Effector memory CD4-positive, alpha-beta T cell (primary cell): ENCODE data around the gene NOTCH2.
A peak's percentile ranks its signal among the peaks of the same experiment; 100 is the strongest.
"Not testable (repeated sequence)": the region's sequence is repeated elsewhere in the genome, so short reads cannot be mapped to it uniquely, and the experiment has no call there.

Experiments used
- DNase-seq, 3 donors: peaks; one replicate each; pipeline ENCODE4 v3.0.0-alpha.2; 2020
- H3K27ac ChIP-seq: 2 replicates; pipeline ENCODE4 v1.7.0; 2013; ENCODE audit warnings: mild to moderate bottlenecking, low read length, moderate library complexity; ENCODE audit not compliant: insufficient read depth, poor library complexity, severe bottlenecking
- H3K27me3 ChIP-seq: replicated peaks from 2 replicates; pipeline ENCODE4 v1.7.0; 2013; ENCODE audit warnings: mild to moderate bottlenecking, low read length; ENCODE audit not compliant: insufficient read depth, control insufficient read depth, poor library complexity, severe bottlenecking
- H3K36me3 ChIP-seq: 2 replicates; pipeline ENCODE4 v1.7.0; 2013; ENCODE audit warnings: mild to moderate bottlenecking, low read length, moderate library complexity; ENCODE audit not compliant: control insufficient read depth, insufficient read depth
- H3K4me1 ChIP-seq: 2 replicates; pipeline ENCODE4 v1.7.0; 2013; ENCODE audit warnings: low read length, mild to moderate bottlenecking; ENCODE audit not compliant: control insufficient read depth, insufficient read depth, poor library complexity, severe bottlenecking
- H3K4me3 ChIP-seq: 2 replicates; pipeline ENCODE4 v1.7.0; 2013; ENCODE audit warnings: low read length, low read depth, mild to moderate bottlenecking; ENCODE audit not compliant: insufficient read depth, poor library complexity, severe bottlenecking
- H3K9me3 ChIP-seq: 2 replicates; pipeline ENCODE4 v1.7.0; 2013; ENCODE audit warnings: mild to moderate bottlenecking, low read length, moderate library complexity; ENCODE audit not compliant: control insufficient read depth

Gene NOTCH2

DNA sequence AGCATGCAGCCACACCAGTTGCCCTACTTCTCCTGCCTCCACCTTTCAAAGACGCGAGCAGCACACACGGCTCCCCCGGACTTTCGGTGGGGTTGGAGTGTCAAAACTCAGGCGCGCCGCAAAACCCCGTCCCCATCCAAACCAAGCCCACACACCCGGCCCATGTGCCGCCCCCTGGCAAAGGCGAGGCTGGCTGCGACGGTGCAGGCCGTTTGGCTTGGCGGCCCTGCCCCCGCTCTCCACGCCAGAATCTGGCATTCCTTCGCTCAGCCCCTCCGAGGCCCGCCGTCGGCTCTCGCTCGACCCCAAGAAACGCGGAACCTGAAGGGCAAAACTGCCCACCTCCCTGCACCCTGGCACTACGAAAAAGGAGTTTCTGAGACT lies 787 bp downstream of the NOTCH2 start:
- H3K27ac ChIP-seq, H3K36me3 ChIP-seq, H3K27me3 ChIP-seq, H3K9me3 ChIP-seq, H3K4me1 ChIP-seq: not testable (repeated sequence)
- DNase-seq: peak in 2 of 3 donors; percentile 1 to 5
- peak overlapping the region; percentile 42 for H3K4me3 ChIP-seq

DNA sequence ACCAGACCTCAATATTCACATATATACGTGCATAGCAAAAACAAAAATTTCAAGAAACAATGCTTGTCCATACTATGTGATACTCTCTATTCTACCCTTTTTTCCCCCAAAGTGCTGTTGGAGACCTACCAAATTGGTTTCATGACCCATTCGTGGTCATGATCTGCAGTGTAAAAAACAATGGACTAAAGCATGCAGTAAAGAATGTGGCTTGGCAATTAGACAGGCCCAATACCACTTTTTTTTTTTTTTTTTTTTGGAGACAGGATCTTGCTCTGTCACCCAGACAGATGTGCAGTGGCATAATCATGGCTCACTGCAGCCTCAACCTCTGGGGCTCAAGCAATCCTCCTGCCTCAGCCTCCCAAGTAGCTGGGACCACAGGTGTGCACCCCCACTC lies 21.3 kb downstream of the NOTCH2 start:
- not testable (repeated sequence) for H3K9me3 ChIP-seq, DNase-seq, H3K27ac ChIP-seq, H3K27me3 ChIP-seq, H3K4me1 ChIP-seq, H3K4me3 ChIP-seq, H3K36me3 ChIP-seq

DNA sequence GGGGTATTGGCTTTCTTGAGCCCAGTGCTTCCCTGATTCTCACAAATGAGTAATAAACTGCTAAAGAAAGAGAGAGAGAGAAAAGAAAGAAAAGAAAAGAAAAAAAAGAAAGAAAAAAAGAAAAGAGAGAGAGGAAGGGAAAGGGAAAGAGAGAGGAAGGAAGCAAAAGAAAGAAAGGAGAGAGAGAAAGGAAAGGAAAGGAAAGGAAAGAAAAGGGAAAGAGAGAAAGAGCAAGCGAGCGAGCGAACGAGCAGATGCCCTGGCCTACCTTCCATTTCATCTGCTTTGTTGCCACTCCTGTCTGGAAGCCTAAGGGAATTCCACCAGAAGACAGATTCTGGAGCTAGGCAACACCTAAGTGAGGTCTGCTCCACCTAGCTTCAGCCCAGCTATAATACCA lies 27.7 kb downstream of the NOTCH2 start:
- not testable (repeated sequence) for H3K27ac ChIP-seq, DNase-seq, H3K27me3 ChIP-seq, H3K36me3 ChIP-seq, H3K4me3 ChIP-seq, H3K4me1 ChIP-seq, H3K9me3 ChIP-seq

DNA sequence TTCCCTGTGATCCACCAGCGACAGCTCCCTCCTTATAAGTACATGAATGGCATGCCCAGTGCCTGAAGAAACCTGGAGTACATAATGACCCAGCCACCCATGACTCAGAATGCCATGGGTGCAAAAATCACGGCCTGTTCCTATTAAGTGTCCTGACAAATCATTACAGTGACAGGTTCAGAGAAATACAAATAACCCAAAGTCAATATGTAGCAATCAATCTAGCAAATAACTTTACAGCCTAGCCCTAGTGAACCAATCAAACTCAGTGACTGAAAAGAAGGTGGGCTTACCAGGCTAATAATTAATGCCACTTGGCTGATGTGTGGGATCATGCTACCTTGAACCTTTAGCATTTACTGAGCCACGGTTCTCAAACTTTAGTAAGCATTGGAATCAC lies 37.2 kb downstream of the NOTCH2 start:
- H3K27me3 ChIP-seq, DNase-seq, H3K27ac ChIP-seq, H3K4me3 ChIP-seq, H3K4me1 ChIP-seq, H3K36me3 ChIP-seq, H3K9me3 ChIP-seq: not testable (repeated sequence)

DNA sequence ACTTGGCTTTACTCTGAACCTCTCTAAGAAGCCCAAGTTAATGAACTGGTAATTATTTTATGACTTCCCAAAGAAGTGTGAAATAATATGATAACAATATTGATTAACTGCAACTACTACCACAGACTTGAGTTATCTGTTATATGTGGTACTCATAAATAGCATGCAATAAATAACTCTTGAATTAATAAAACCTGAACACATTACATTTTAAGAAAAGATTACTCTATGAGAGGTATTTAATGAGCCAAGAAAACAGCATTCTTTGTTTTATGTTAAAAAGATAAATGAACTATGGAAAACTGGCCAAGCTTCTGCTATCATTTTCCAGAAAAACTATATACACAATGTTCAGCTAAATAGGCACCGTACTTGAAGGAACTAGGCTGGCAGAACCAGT lies 45.7 kb downstream of the NOTCH2 start:
- H3K9me3 ChIP-seq, H3K4me3 ChIP-seq, H3K27me3 ChIP-seq, H3K36me3 ChIP-seq, H3K4me1 ChIP-seq, H3K27ac ChIP-seq, DNase-seq: not testable (repeated sequence)

DNA sequence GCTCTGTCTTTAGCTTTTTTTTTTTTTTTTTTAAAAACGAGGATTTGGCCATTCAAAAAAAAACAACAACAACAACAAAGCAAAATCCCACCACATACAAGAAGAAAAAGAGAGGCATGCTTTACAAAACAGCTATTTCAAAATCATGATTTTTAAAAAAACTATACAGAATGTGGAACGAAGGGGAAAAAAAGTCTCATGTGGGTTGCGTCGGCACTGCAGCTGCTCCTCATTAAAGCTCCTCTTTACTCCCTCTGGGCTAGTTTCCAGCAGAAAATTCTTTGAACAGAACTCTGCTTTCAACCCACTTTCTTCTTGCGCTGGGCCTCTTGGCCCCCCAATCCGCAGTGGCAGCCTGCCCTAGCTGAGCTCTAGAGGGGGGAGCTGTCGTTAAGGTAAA lies 54.5 kb downstream of the NOTCH2 start:
- not testable (repeated sequence) for H3K9me3 ChIP-seq, H3K27me3 ChIP-seq, H3K4me1 ChIP-seq, H3K4me3 ChIP-seq, DNase-seq, H3K36me3 ChIP-seq, H3K27ac ChIP-seq

DNA sequence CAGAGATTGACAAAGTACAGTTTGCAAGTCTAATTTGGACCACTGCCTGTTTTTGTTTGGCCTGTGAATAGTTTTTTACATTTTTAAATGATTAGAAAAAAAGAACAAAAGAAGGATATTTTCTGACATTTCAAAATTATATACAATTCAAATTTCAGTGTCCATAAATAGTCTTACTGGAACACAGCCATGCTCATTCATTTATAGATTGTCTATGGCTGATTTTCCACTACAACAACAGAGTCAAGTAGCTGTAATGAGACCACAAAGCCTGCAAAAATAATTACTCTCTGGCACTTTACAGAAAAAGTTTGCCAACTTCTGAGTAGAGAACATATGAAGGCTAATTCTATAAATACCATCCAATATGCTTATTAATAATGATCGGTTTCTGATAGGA lies 61.1 kb downstream of the NOTCH2 start:
- H3K27me3 ChIP-seq, H3K9me3 ChIP-seq, DNase-seq, H3K27ac ChIP-seq, H3K36me3 ChIP-seq, H3K4me1 ChIP-seq, H3K4me3 ChIP-seq: not testable (repeated sequence)

DNA sequence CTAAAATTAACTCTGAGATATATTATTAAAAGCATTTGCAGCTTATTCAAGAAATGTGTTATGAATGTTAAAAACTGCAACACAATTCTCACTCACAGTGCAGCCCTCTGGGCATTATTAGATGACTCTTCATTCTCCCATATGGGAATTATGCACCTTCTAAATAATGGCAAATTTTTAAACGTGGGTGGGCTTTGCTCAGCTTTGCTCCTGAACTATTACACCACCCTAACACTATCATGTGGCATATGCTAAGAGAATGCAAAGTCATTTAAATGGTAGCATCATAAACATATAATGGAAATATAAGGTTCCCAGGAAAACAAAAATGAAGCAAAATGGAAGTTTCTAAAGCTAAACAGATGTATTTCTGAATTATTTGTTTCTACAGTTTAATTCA lies 61.6 kb downstream of the NOTCH2 start:
- H3K36me3 ChIP-seq, H3K9me3 ChIP-seq, H3K4me3 ChIP-seq, DNase-seq, H3K4me1 ChIP-seq, H3K27ac ChIP-seq, H3K27me3 ChIP-seq: not testable (repeated sequence)

DNA sequence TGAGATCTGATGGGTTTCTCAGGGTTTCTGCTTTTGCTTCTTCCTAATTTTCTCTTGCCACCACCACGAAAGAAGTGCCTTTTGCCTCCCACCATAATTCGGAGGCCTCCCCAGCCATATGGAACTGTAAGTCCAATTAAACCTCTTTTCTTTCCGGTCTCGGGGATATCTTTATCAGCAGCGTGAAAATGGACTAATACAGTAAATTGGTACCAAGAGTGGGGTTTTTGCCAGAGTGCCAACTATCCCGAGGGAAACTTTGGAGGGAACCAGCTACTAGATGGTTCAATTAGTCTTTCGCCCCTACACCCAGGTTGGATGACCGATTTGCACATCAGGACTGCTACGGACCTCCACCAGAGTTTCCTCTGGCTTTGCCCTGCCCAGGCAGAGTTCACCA lies 68.4 kb downstream of the NOTCH2 start:
- not testable (repeated sequence) for H3K4me1 ChIP-seq, H3K9me3 ChIP-seq, DNase-seq, H3K27ac ChIP-seq, H3K4me3 ChIP-seq, H3K36me3 ChIP-seq, H3K27me3 ChIP-seq

DNA sequence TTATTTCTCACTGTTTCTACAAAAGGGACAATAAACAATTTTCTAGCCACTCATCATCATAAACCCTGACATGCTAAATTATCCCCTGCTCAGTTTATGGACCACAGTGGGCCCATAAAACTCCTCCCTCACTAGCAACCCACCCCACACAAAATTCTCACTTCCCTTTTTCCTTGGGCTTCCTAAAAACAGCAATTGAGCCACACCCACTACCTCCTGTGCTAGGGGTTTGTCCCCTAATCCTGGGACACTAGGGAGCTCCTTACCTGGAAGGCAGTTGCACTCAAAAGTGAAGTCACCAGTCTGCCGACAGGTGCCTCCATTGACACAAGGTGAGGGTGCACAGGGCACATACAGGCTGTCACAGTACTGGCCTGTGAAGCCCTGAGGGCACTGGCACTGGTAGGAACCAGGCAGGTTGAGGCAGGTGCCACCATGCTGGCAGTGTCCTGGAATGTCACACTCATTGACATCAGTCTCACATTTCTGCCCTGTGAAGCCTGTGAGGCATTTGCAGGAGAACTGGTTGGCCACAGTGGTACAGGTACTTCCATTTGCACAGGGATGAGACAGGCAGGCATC lies 72.6 kb downstream of the NOTCH2 start:
- H3K27ac ChIP-seq, H3K27me3 ChIP-seq, H3K4me3 ChIP-seq, H3K4me1 ChIP-seq, DNase-seq, H3K9me3 ChIP-seq, H3K36me3 ChIP-seq: not testable (repeated sequence)

DNA sequence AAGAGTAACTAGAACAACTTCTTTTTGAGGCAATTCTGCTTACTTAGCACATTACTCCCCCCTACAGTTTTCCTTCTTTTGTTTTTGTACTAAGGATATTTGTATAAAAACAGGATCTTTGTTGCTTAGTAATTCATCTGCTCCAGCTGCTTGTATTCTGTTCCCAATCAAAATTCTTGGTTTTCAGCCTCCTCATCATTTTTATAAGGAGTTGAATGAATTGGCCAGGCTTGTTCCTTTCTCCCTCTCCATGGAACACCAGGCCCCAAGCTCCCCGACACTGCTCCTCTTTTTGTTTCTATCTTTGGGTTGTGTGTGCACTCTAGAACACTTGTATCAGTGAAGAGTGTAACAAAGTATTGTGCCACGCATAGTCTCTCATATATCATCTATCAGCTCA lies 73.5 kb downstream of the NOTCH2 start:
- not testable (repeated sequence) for H3K27me3 ChIP-seq, DNase-seq, H3K27ac ChIP-seq, H3K4me1 ChIP-seq, H3K36me3 ChIP-seq, H3K9me3 ChIP-seq, H3K4me3 ChIP-seq
